ENCODE results near the gene MPRIP.

MPRIP gene

GRCh38 chr17:17196776-17197175 is 154.5 kb downstream of the MPRIP start:
- no peaks in the 10 kb centered on the region for H3K9me3 ChIP-seq (ENCODE audit: control insufficient read depth, insufficient read depth, low read depth, low read length)
- H3K4me1 ChIP-seq (ENCODE audit: control insufficient read depth, insufficient read depth, low read length): peaks cover 2% of the 10 kb centered on the region; the same call in 1 of the 2 replicates
- peaks cover 4 to 12% of the 10 kb centered on the region in 2 experiments for H3K36me3 ChIP-seq (ENCODE audit: control insufficient read depth in 2 of 2, insufficient read depth in 1 of 2, low read length in 2 of 2)
- H3K4me3 ChIP-seq (ENCODE audit: low read depth, low read length): no peak overlapping the region
- CTCF ChIA-PET: interaction anchor here (0.6 to 1.4 kb wide), 3 partner anchors 55 to 323 kb away, joined by 4 to 5 read pairs (median 4); no protein-coding TSS in a partner anchor
- no peak overlapping the region for H3K27ac ChIP-seq (ENCODE audit: extremely low read depth, low read depth, low read length)
- POLR2A ChIA-PET: no interaction called here
- TF ChIP-seq ZSCAN23 (tag by site-specific recombination; IDR thresholded peaks at IDR 0.05) (no peak), ZBTB17 (tag by site-specific recombination; IDR thresholded peaks at IDR 0.05) (no peak), RBAK (tag by site-specific recombination; IDR thresholded peaks at IDR 0.05) (no peak), ZNF768 (tag by site-specific recombination; IDR thresholded peaks at IDR 0.05) (no peak), ZNF580 (tag by site-specific recombination; IDR thresholded peaks at IDR 0.05) (no peak), ZNF132 (tag by site-specific recombination; IDR thresholded peaks at IDR 0.05; ENCODE audit: borderline replicate concordance) (no peak)

- no peak overlapping the region for H3K4me3 ChIP-seq (ENCODE audit: low read depth, low read length)
- POLR2A ChIA-PET: interaction anchor here (0.7 kb wide), 1 partner anchor 15 kb away, joined by 3 read pairs; no protein-coding TSS in a partner anchor
- CTCF ChIA-PET: no interaction called here
- H3K9me3 ChIP-seq (ENCODE audit: control insufficient read depth, insufficient read depth, low read depth, low read length): no peaks in the 10 kb centered on the region
- H3K27ac ChIP-seq (ENCODE audit: extremely low read depth, low read depth, low read length): no peak overlapping the region
- TF ChIP-seq ZNF221 (tag by site-specific recombination; IDR thresholded peaks at IDR 0.05; ENCODE audit: borderline replicate concordance): no peak
- TF ChIP-seq ZNF629 (tag by site-specific recombination; IDR thresholded peaks at IDR 0.05): no peak
- no peak for TF ChIP-seq REST (tag by site-specific recombination; IDR thresholded peaks at IDR 0.05)
- no peak for TF ChIP-seq ZNF658 (tag by site-specific recombination; IDR thresholded peaks at IDR 0.05)
- TF ChIP-seq ZNF626 (tag by site-specific recombination; IDR thresholded peaks at IDR 0.05): no peak
- TF ChIP-seq ZNF211 (tag by site-specific recombination; IDR thresholded peaks at IDR 0.05; ENCODE audit: low read depth): no peak
- TF ChIP-seq ZNF354C (tag by site-specific recombination; IDR thresholded peaks at IDR 0.05; ENCODE audit: borderline replicate concordance, low read depth): no peak
- no peak for TF ChIP-seq ZNF26 (tag by site-specific recombination; IDR thresholded peaks at IDR 0.05)
- TF ChIP-seq ZNF544 (tag by site-specific recombination; IDR thresholded peaks at IDR 0.05): no peak
- no peak for TF ChIP-seq ZNF292 (tag by site-specific recombination; IDR thresholded peaks at IDR 0.05; ENCODE audit: borderline replicate concordance, low read depth)
- no peak for TF ChIP-seq TSHZ1 (tag by site-specific recombination; IDR thresholded peaks at IDR 0.05; ENCODE audit: borderline replicate concordance)
- H3K36me3 ChIP-seq (ENCODE audit: control insufficient read depth in 2 of 2, insufficient read depth in 1 of 2, low read length in 2 of 2): peaks cover 4 to 26% of the 10 kb centered on the region in 2 experiments
- no peaks in the 10 kb centered on the region for H3K4me1 ChIP-seq (ENCODE audit: control insufficient read depth, insufficient read depth, low read length)
Measured at GRCh38 chr17:17198281-17198680, 156.0 kb downstream of the MPRIP start.
